Measurements from ENCODE around the gene ATIC.

GRCh38 chr2:215365184-215365658, 53.4 kb downstream of the ATIC start:
- TF ChIP-seq EP300 (IDR thresholded peaks at IDR 0.05; ENCODE audit: borderline replicate concordance) (no peak), CEBPB (IDR thresholded peaks at IDR 0.05) (no peak), TAF1 (IDR thresholded peaks at IDR 0.05; ENCODE audit: low read depth) (no peak), CREB1 (IDR thresholded peaks at IDR 0.05; ENCODE audit: low read depth) (no peak), TEAD4 (IDR thresholded peaks at IDR 0.05) (no peak), NFIC (IDR thresholded peaks at IDR 0.05) (no peak), YY1 (IDR thresholded peaks at IDR 0.05; ENCODE audit: low read depth) (no peak), TCF12 (IDR thresholded peaks at IDR 0.05; ENCODE audit: low read depth) (no peak), EGR1 (IDR thresholded peaks at IDR 0.05) (no peak), REST (IDR thresholded peaks at IDR 0.05; ENCODE audit: low read depth) (no peak), RAD21 (IDR thresholded peaks at IDR 0.05; ENCODE audit: low read depth) (no peak), FOXM1 (IDR thresholded peaks at IDR 0.05; ENCODE audit: borderline replicate concordance, low read depth) (no peak), USF1 (IDR thresholded peaks at IDR 0.05) (no peak)
- TF ChIP-seq, protein P1, sequence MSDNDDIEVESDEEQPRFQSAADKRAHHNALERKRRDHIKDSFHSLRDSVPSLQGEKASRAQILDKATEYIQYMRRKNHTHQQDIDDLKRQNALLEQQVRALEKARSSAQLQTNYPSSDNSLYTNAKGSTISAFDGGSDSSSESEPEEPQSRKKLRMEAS (IDR thresholded peaks at IDR 0.05): no peak

All from Ishikawa (cell line).